ENCODE results near the gene PSMD14.
"Not testable (repeated sequence)": the region's sequence is repeated elsewhere in the genome, so short reads cannot be mapped to it uniquely, and the experiment has no call there.

DNA sequence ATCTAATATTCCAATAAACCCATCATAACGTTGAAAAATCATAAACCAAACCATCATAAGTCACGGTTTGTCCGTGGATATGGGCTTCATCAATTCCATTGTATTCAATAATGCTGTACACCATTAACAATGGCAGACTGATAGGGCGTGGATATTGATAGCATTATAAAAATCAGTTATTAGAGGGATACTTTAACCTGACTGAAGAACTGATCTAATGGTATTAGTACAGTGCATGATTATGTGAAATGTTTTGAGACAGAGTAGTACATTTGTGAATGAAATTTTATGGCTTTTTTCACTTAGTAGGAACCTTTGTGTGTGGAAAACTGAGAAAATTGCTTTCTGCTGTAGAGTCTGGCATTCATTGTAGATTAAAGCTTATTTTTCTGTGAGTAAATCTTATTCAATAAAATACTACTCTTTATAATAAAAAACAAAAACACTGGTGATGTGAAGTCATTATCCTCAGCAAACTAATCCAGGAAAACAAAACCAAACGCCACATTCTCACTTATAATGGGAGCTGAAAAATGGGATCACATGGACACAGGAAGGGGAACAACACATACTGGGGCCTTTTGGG lies 28.9 kb upstream of the PSMD14 start:
- TF ChIP-seq, protein P1, sequence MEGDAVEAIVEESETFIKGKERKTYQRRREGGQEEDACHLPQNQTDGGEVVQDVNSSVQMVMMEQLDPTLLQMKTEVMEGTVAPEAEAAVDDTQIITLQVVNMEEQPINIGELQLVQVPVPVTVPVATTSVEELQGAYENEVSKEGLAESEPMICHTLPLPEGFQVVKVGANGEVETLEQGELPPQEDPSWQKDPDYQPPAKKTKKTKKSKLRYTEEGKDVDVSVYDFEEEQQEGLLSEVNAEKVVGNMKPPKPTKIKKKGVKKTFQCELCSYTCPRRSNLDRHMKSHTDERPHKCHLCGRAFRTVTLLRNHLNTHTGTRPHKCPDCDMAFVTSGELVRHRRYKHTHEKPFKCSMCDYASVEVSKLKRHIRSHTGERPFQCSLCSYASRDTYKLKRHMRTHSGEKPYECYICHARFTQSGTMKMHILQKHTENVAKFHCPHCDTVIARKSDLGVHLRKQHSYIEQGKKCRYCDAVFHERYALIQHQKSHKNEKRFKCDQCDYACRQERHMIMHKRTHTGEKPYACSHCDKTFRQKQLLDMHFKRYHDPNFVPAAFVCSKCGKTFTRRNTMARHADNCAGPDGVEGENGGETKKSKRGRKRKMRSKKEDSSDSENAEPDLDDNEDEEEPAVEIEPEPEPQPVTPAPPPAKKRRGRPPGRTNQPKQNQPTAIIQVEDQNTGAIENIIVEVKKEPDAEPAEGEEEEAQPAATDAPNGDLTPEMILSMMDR (CRISPR knock-in tag; IDR thresholded peaks at IDR 0.05) = not testable (repeated sequence)
- TF ChIP-seq ZC3H13 (CRISPR knock-in tag; IDR thresholded peaks at IDR 0.05); SP140L (CRISPR knock-in tag; IDR thresholded peaks at IDR 0.05; ENCODE audit: borderline replicate concordance); ATAD3A (CRISPR knock-in tag; IDR thresholded peaks at IDR 0.05); CENPX (CRISPR knock-in tag; IDR thresholded peaks at IDR 0.05); ZNF720 (CRISPR knock-in tag; IDR thresholded peaks at IDR 0.05); RFX5 (IDR thresholded peaks at IDR 0.05; ENCODE audit: low read depth, low read length): not testable (repeated sequence)
- TF ChIP-seq, protein P2, sequence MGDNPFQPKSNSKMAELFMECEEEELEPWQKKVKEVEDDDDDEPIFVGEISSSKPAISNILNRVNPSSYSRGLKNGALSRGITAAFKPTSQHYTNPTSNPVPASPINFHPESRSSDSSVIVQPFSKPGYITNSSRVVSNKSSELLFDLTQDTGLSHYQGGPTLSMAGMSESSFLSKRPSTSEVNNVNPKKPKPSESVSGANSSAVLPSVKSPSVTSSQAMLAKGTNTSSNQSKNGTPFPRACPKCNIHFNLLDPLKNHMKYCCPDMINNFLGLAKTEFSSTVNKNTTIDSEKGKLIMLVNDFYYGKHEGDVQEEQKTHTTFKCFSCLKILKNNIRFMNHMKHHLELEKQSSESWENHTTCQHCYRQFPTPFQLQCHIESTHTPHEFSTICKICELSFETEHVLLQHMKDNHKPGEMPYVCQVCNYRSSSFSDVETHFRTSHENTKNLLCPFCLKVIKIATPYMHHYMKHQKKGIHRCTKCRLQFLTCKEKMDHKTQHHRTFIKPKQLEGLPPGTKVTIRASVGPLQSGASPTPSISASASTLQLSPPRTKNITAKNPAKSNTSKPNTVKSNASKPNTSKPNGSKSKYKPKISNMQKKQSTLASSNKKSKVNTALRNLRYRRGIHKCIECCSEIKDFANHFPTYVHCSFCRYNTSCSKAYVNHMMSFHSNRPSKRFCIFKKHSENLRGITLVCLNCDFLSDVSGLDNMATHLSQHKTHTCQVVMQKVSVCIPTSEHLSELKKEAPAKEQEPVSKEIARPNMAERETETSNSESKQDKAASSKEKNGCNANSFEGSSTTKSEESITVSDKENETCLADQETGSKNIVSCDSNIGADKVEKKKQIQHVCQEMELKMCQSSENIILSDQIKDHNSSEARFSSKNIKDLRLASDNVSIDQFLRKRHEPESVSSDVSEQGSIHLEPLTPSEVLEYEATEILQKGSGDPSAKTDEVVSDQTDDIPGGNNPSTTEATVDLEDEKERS (CRISPR knock-in tag; IDR thresholded peaks at IDR 0.05) = not testable (repeated sequence)

Data from HepG2 (cell line).